GM15510 (cell line): ENCODE results near the gene PTPRF.

Experiments
- POLR2A ChIP-seq: IDR thresholded peaks from 3 replicates; pipeline ENCODE4 v1.6.1; 2011; ENCODE audit warnings: borderline replicate concordance; ENCODE audit not compliant: insufficient read length; ENCODE audit errors: extremely low read depth

Gene PTPRF

GRCh38 chr1:43673261-43673660 lies 142.6 kb downstream of the PTPRF start:
- no peak for TF ChIP-seq POLR2A
